Stimulated activated CD8-positive, alpha-beta memory T cell treated with anti-CD3 and anti-CD28 coated beads, Interleukin-2, amount 100 ng/mL, for 1 hour (primary cell): ENCODE results near the gene DHX29.

Experiments used
- DNase-seq, 2 donors: peaks; one replicate each; pipeline ENCODE4 v3.0.0-alpha.2; 2020; ENCODE audit warnings: low read depth in 2 of 2

Gene DHX29

DNA sequence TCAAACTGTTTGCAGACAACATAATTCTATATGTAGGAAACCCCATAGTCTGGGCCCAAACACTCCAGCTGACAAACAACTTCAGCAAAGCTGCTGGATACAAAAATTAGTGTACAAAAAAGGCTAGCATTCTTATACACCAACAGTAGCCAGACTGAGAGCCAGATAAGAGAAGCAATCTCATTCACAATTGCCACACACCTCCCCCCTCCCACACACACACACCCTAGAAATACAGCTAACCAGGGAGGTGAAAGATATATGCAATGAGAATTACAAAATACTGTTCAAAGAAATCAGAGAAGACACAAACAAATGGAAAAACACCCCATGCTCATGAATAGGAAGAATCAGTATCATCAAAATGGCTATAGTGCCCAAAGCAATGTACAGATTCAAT is 9.3 kb upstream of the DHX29 start:
- no peak for DNase-seq

DNA sequence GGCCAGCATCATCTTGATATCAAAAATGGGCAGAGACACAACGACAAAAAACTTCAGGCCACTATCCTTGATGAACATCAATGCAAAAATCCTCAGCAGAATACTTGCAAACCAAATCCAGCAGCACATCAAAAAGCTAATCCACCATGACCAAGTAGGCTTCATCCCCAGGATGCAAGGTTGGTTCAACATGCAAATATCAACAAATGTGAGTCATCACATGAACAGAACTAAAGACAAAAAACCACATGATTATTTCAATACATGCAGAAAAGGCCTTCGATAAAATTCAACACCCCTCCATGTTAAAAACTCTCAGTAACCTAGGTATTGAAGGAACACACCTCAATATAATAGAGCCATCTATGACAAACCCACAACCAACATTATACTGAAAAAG is 8.8 kb upstream of the DHX29 start:
- no peak for DNase-seq

DNA sequence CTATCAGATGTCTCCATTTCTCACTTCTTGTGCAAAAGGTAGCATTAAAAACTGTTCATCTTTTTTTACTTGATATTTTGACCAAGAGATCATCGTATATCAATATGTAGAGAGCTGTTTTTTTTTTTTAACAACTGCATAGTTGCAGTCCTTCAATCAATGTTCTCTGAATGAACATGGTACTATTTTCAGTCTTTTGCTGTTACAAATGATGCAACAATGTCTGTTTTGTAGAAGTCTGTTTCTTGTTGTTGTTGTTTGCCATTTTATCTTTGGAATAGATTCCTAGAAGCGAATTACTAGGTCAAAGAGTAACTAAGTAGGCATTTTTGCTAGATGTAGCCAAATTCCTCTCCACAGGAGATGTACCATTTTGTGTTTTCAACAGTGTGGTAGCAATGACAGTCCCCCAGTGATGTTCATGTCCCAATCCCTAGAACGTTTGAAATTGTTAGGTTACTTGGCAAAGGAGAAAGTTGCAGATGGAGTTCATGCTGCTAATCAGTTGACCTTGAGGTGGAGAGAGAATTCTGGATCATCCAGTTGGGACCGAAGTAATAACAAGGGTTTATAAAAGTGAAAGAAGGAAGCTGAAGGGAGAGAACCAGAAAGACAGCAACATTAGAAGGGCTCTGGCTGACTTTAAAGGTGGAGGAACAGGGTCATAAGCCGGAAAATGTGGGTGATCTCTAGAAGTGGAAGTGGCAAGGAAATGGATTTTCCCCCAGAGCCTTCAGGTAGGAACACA is 6.5 kb upstream of the DHX29 start:
- DNase-seq: no peak

DNA sequence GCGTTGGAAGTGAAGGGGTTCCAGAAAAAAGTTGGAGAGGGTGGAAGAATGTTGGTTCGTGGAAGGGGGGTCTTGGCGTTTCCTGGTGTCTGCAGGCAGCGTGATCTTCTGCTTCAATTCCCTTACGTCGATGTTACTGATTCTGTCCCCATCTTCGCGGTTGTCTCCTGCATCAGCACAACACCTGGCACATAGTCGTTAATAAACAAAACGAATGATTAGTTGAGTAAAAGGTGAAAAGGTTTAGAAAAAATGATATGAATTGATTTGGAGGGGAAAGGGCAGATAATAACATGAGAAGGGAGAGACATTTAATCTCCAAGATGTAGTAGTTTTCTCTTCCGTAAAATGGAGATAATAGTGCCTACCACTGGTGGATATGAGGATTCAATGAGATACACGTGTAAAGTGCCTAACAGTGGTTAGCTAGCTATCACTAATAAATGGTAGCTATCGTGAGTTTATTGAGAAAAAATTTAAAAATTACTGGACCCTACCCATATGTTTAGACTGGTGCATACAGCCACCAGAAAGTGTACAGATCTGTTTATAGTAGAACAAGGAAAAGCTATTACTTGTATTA is 851 bp upstream of the DHX29 start:
- DNase-seq: no peak

DNA sequence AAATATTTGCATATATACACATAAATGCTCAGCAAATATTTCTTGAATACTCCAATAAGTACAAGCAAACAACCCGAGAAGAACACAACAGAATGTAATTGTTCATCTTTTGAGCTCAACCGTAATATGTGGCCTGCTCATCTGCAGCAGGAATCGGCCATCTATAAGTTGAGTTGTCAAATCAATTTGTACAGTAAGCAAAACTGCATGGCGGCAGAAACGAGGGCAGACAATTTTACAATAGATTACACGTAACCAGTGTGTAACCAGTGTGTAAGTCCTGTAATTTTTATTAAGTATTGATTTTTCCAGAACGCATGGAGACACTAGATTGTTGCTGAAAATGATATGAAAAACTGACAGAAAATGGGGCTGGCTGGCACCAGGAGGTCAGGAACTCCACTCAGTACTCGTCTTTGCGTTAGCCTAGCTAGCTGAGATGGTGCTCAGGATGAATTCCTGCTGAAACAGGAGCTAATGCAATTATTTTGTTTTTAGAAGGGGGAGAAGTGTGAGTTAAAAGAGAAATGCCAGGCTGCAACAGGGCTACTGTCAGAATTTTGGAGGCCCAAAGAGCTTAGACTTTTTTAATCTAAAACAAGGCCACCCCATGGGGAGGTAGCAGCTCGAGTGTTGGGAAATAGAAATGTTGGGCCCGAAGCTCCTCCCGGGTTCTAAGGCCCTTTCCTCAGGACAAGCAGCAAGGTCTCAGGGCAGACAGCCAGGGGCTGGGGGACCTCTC is 682 bp downstream of the DHX29 start:
- DNase-seq: no peak

DNA sequence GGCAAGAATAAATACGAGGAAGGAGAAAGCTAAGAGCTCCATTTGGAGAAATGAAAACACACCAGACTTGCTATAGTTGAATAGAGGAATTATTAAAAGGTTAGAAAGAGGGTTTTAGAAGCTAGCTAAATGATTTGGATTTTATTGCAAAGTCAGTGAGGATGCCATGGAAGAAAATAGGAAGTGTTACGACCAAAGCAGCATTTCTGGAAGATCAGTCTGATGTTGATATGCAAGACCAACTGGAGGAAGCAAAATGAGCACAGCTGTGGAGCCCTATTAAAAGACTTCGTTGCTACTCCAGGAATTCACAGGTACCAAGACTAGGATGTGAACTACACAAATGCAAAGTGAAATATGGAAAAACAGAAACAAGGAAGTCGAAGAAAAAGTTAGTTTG is 2.1 kb downstream of the DHX29 start:
- DNase-seq: no peak

DNA sequence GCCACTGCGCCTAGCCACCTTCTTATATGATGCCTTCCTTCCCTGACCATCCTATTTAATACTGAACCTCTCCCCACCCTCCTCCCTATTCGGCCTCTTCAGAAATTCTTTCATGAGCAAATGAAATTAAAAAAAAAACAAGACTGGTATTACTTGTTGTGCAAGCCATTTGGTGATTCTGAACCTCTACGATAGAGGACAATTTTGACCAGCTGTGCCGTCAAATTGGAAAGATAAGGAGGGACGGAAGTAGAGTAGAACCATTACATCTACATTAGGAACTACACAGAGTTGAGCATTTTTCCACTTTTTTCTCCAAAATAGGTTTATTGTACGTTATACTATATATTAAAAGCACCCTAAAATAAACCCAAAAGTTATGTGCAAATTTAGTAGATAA is 2.9 kb downstream of the DHX29 start:
- DNase-seq: no peak

DNA sequence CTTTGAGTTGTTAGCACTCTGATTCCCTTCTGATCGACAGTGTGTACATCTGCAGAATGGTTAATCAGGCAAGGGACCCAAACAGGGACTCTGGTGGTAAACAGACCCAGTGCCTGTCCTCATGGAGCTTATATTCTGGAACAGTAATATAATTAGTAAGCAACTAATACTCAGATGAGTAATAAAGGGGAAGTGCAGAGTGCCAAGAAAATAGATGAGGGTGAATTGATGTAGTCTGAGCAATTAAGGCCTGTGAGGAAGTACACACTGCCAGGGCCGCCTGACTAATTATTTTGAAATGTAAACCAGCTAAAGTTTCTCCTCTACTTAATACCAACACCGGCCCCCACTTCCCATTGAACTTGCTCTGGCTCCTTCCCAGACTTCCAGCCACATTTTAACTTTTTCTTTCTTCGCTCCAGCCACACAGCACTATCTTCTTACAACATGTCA is 4.2 kb downstream of the DHX29 start:
- DNase-seq: no peak

DNA sequence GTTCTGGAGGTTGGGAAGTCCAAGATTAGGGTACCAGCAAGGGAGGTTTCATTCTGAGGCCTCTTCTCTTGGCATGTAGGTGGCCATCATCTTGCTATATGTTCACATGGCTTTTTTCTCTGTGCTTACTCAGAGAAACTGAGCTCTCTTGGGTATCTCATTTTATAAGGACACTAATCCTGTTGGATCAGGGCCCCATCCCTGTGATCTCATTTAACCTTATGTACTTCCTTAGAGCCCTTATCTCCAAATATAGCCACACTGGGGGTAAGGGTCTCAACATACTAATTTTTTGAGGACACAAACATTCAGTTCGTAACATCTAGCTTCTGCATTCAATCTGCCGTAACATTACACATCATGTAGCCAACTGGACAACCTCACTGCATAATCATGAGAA is 6.6 kb downstream of the DHX29 start:
- DNase-seq: no peak

DNA sequence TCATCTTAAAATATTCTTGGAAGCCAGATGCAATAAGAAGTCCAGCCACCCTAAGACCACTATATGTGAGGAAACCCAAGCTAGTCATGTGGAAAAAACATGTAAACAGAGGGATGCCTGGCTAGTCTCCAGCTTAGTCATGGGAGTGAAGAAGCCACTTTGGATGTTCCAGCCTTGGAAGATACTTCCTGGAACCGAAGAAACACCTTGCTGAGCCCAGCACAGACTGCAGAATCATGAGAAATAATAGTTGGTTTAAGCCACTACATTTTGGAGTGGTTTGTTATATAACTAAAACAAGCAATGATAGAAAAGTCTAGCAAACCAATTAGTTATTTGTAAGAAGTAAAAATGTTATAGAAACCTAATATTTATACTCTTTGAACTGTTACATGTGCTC is 12.6 kb downstream of the DHX29 start:
- DNase-seq: no peak

DNA sequence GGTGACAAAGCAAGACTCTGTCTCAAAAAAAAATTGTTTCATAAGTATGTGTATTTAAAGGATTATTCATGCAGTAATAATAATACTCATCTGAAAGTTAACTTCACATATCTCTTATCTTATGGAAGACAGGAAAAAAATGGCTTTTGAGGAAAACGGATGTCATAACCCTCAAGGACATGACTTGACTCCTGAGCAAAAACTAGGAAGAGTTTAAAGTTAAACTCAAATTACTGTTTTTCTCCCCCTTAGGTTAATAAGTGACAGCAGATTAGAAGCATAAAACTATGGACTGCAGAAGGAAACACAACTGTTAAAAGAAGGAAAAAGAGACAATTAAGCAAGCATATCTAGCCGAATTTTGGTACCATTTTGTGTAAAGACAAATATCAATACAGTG is 16.5 kb downstream of the DHX29 start:
- no peak for DNase-seq

DNA sequence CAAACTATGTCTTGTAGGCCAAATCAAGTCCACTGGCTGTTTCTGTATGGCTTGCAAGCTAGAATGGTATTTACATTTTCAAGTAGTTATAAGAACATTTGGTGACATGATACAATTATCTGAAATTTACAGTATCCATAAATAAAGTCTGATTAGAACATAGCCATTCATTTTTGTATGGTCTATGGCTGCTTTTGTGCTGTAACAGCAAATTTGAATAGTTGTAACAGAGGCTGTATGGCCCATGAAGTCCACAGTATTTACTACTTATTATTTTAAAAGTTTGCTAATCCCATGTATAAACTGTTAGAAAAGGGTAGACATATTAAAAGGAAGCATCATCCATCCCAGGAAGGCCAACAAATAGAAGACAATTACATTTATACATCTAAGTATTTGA is 17.7 kb downstream of the DHX29 start:
- no peak for DNase-seq

DNA sequence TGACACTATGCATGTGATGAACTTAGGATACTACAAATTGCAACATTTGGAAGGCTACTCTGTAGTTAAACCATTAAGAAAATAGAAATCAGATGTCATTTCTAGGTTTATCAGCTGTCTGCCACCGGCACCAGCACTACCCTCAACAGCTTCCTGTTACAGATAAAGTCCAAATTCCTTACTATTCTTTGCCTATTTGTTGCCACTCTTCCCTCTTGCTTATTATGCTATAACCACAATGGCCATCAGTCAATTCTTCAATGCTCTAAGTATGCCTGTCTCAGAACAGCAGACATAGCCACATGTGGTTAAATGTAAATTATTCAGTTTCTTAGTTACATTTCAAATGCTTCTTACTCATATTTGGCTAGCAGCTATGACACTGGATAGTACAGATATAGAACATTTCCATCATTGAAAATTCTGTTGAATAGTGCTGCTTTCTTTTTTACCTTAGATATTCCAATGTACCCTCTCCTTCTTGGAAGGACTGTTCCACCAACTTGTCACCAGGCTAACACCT is 21.0 kb downstream of the DHX29 start:
- no peak for DNase-seq

DNA sequence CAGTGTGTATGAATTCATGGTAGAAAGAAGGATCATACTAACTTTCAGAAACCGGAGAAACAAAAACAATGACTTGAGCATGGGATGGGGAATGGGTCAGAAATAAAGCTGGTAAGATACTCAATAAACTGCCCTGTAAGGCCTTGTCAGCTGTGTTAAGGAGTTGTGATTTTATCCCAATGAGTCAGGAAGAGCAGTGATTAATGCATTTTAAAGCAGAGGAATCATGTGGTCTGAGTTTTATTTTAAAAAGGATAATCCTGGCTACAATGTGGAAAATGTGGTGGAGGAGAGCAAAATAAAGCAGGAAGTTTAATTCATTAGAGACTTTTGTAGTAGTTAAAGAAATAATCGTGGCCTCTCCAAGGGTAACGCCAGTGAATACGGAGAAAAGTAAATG is 28.7 kb downstream of the DHX29 start:
- no peak for DNase-seq

DNA sequence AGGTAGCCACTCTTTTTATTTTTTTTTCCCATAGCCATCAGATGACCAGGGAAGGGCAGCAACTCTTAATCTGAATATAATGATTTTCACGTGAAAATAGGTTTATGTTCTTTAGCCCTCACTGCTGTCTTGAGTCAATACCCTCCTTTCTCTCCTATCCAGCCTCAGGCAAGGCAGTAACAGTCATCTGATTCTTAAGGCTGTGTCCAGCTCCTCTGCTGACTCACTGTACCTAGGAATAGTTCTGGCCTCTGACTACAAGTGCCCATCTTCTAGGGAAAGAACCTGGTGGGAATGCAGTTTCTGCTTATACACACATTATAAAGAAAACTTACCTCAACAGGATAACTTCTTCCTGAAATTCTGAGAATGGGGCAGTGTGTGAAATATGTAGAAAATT is 30.7 kb downstream of the DHX29 start:
- DNase-seq: no peak

DNA sequence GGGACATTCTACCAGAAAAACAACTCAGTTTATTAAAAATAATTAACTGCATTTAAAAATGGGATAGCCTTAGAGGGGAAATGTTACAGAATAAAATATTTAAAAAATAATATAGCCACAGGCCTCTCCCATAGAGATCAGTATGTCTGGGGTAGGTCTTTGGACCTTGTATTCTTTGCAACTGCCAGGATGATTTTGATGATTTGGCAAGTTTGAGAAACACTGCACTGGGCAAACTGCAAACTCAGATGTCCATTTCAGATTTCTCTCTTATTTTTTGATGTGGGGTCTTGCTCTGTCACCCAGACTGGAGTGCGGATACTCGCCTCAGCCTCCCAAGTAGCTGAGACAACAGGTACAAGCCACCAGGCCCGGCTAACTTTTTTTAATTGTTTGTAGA is 49.2 kb downstream of the DHX29 start:
- no peak for DNase-seq

DNA sequence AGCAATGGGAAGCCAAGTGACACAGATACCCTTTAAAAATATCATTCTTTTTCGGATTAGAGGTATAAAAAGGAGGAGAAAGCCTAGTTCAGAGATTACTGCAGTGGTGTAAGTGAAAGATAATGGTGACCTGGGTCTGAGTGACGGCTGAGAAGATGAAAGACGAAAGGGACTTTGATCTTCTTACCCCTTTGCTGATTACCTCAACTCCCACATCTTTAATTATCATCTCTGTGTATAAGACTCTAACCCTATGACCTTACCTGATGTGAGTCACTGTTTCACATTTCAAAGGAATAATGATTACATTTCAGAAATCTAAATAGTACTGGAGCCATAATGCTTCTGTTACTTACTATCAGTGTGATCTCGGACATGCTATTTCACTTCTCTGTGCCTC is 52.7 kb downstream of the DHX29 start:
- DNase-seq: no peak

DNA sequence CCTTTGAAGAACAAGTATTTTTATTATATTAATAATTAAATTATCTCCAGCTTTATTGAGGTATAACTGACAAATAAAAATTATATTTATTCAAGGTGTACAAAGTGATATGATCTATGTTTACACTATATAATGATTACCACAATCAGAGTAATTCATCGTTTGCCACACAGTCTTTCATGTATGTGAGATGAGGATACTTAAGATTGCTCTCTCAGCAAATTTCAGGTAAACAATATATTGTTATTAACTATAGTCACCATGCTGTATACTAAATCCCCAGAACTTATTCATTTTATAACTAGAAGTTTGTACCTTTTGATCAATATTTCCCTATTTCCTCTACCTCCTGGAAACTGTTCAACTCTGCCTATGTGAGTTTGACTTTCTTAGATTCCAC is 57.4 kb downstream of the DHX29 start:
- no peak for DNase-seq

DNA sequence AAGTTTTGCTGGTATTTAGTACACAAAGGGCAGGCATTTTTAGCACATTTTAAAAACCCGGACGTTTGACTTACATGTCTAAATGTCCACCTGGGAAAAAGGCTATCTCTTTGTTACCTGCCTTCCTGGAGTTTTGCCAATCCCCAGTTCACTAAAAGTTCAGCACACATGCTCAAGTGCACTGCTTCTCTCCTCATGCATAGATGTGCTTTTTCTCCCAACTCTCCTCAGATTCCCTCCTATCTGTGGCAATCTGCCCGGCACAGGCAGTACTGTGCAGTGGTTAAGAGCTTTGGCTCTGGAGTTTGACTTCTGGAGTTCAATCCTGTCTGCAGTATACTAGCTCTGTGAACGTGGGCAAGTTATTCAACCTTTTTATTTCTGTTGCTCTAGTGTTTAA is 65.7 kb downstream of the DHX29 start:
- no peak for DNase-seq

DNA sequence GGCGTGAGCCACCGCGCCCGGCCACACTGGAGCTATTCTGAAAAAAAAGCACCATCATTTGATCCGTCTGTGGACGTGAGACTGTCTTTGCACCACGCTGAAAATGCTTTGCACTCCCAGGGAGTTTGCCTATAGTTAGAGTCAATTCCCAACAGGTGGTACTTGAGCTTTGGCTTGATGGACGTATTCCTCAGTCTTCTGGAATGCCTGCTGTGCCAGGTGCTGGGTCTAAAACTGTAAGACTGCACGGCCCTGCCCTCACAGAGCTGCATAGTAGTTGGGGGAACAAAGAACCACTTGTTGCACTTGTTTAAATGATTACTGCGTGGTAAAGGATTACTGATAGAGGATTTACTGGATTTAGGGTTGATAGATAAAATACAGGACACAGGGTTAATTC is 70.7 kb downstream of the DHX29 start:
- no peak for DNase-seq

DNA sequence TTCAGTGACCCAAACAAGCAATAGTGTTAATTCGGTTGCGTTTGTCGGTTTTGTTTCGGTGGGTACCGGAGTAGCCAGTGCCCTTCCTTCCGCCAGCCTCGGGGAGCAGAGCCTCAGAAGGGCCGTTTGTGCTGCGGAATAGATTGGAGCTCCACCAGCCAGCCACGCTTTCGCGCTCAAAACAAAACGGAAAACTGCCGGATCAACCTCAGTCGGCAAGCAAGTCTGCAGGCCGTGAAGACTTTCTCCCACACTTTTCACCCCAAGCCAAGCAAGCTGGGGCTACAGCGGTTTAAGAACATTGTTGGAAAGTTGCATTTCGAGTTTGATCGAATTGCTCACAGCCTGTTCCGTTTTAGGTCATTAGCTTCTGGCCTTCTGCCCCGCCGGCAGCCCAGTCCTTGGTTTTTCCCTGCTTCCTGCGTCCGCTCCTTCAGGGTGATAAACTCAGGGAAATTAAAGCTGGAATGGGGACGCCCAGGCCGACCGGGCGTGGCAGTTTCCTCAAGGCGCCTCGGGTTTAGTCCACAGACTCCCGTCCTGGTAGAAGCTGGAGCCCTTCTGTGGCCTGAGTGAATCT is 73.3 kb downstream of the DHX29 start:
- no peak for DNase-seq
